Loucy (cell line): Measurements from ENCODE around the gene OAF.

Experiments used
- EZH2phosphoT487 ChIP-seq: fragments of 200-600 bp; IDR thresholded peaks from 2 replicates; pipeline ENCODE4 v1.6.1; 2018; ENCODE audit warnings: antibody characterized with exemption, mild to moderate bottlenecking, moderate library complexity, borderline replicate concordance
- TF ChIP-seq, protein P1 (sequence below): fragments of 200-600 bp; sonication (generic); conservative IDR thresholded peaks from 2 replicates; pipeline ENCODE4 v1.5.1; 2014; ENCODE audit warnings: mild to moderate bottlenecking, antibody characterized with exemption, low read length

DNA sequence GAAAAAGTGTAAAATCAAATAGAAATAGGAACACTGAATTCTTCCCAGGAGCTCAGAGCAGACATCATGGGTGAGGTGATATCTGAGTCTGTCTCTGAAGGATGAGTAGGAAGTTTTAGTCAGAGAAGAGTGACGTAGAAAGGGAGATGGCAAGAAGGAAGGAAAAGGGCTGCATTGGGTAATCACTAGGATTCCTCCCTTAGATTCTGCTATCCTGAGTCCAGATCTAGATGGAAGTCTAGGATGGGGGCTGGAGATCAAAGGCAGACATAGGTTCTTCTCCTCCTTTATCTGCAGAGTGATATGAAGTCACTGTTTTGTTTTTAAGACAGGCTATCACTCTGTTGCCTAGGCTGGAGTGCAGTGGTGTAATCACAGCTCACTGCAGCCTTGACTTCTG lies 59.6 kb downstream of the OAF start:
- TF ChIP-seq, protein P1, sequence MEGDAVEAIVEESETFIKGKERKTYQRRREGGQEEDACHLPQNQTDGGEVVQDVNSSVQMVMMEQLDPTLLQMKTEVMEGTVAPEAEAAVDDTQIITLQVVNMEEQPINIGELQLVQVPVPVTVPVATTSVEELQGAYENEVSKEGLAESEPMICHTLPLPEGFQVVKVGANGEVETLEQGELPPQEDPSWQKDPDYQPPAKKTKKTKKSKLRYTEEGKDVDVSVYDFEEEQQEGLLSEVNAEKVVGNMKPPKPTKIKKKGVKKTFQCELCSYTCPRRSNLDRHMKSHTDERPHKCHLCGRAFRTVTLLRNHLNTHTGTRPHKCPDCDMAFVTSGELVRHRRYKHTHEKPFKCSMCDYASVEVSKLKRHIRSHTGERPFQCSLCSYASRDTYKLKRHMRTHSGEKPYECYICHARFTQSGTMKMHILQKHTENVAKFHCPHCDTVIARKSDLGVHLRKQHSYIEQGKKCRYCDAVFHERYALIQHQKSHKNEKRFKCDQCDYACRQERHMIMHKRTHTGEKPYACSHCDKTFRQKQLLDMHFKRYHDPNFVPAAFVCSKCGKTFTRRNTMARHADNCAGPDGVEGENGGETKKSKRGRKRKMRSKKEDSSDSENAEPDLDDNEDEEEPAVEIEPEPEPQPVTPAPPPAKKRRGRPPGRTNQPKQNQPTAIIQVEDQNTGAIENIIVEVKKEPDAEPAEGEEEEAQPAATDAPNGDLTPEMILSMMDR: no peak
- no peak for TF ChIP-seq EZH2phosphoT487
